ENCODE results near the gene ETS2.

The ETS2 gene

DNA sequence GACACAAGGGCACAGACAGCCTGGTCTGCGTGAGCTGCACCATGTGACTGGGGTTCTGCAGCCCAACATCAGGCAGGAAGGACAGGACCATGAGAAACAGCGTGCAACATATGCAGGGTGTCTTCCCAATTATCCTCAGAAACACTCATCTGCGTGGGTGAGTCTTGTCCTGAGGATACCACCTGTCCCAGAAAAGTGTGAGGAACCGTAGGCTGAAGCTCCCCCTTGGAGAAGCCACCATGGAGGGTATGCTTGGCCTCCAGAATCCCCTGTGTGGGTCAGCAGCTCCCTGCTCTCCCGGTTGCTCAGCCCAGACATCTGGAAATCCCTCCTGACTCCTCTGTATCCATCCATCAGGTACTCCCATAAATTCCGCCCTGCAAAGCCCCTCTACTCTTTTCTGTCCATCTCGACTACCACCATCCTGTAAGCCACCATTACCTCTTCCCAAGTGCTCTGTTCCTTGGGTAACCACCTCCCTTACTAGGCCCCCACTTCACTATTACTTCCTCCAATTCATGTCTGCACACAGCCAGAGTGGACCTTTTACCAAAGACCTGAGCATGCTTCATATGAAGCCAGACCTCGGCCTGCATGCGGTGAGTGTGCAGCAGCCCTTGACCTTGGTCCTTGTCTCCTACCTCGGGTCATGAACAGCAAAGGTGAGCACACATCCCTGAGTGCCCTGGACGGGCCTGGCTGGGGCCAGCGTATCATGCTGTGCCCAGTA, 33.0 kb downstream of the ETS2 start:
- TF ChIP-seq FOXM1 (IDR thresholded peaks at IDR 0.05; ENCODE audit: borderline replicate concordance) (no peak), SUZ12 (IDR thresholded peaks at IDR 0.05) (no peak)
- ChIA-PET CTCF (interaction anchor here (0.6 kb wide), 1 partner anchor 172 kb away, joined by 3 read pairs; no protein-coding TSS in a partner anchor), POLR2A (no interaction called here)
- DNase-seq (ENCODE audit: extremely low spot score) = no peak

DNA sequence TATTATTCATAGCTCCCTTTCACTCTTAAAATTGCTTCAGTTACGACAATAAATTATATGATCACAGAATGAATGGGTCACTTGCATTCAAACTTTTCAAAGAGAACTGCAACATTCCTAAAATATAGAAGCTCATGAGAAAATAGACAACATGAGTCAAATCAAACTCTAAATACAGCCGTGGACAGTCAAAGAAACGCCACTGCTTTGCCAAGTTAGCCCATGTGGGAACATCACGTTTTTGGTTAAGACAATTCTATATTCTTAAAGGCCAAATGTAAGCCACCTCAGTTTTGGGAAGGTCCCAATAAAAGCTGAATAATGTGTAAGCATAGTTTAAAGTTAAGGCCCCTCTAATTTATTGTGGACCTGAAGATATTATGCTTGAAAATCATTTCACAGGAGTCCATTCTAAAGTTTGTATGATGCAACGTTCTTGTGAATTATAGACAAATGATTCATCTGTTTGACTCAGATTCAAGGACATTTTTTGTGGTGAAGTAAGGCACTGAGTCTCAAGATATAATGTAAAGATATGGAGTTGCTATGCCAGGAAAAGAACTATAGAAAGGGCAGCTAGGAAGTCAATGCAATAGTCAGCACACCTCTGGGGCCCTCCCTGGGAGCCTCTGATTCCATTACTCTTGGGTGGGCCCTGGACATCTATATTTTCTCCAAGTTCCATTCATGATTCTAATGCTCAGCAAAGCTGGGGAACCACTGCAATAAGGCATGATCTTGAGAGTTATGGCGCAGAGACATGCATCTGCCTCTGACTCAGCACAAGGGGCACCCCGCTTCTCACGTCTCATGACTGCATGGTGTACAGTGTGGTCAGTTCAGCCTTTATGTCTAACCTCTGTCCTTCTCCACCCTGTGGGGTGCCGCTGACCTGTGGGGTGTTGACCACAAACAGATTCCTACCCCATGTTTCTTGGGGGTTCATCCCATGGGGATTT, 33.9 kb downstream of the ETS2 start:
- ChIA-PET CTCF (no interaction called here), POLR2A (no interaction called here)
- no peak for TF ChIP-seq FOXK2 (IDR thresholded peaks at IDR 0.05)
- no peak for TF ChIP-seq FOXA1 (IDR thresholded peaks at IDR 0.05)
- no peak for TF ChIP-seq LEF1 (IDR thresholded peaks at IDR 0.05; ENCODE audit: borderline replicate concordance)
- no peak for TF ChIP-seq CTBP1 (IDR thresholded peaks at IDR 0.05; ENCODE audit: borderline replicate concordance)
- TF ChIP-seq ELF4 (IDR thresholded peaks at IDR 0.05) = no peak
- TF ChIP-seq SP1 (IDR thresholded peaks at IDR 0.05) = no peak
- TF ChIP-seq FOXM1 (IDR thresholded peaks at IDR 0.05; ENCODE audit: borderline replicate concordance) = no peak
- no peak for DNase-seq (ENCODE audit: extremely low spot score)

DNA sequence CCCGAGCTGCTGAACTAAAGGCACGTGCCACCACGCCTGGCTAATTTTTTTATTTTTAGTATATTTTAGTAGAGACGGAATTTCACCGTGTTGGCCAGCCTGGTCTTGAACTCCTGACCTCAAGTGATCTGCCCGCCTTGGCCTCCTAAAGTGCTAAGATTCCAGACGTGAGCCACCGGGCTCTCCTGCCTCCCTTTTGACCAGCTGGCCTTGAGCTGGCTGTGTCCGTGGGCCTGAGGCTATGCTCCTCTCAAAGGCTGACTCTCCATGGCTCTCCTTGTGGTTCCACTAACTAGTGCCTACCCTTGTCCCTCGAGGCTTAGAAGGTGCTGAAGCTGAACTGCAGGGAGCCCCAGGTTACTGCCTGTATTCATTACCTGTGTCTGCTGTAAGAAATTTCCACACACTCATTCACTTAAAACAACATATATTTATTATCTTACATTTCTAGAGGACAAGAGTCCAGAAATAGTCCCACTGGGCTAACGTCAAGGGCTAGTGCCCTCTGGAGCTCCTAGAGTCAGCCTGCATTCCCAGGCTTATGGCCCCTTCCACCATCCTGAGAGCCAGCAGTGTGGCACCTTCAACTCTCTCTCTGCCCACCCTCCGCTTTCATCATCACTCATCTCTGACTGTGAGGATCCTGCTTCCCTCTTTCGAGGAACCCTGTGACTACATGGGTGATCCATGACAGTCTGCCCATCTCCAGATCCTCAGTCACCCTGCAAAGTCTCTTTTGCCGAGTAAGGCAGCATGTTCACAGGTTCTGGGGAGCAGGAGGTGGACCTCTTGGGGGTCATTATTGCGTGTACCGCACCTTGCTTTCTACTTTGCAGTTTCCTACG, 34.9 kb downstream of the ETS2 start:
- TF ChIP-seq TARDBP (IDR thresholded peaks at IDR 0.05) (no peak), SUZ12 (IDR thresholded peaks at IDR 0.05) (no peak), SP1 (IDR thresholded peaks at IDR 0.05) (no peak), ZNF384 (IDR thresholded peaks at IDR 0.05) (no peak), ELF4 (IDR thresholded peaks at IDR 0.05) (no peak), FOXA1 (IDR thresholded peaks at IDR 0.05) (no peak), FOXK2 (IDR thresholded peaks at IDR 0.05) (no peak), BHLHE40 (IDR thresholded peaks at IDR 0.05; ENCODE audit: borderline replicate concordance) (no peak), L3MBTL2 (conservative IDR thresholded peaks at IDR 0.05) (no peak)
- TF ChIP-seq, protein P1, sequence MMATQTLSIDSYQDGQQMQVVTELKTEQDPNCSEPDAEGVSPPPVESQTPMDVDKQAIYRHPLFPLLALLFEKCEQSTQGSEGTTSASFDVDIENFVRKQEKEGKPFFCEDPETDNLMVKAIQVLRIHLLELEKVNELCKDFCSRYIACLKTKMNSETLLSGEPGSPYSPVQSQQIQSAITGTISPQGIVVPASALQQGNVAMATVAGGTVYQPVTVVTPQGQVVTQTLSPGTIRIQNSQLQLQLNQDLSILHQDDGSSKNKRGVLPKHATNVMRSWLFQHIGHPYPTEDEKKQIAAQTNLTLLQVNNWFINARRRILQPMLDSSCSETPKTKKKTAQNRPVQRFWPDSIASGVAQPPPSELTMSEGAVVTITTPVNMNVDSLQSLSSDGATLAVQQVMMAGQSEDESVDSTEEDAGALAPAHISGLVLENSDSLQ (IDR thresholded peaks at IDR 0.05) = no peak
- DNase-seq (ENCODE audit: extremely low spot score) = no peak
- CTCF ChIA-PET = no interaction called here
- POLR2A ChIA-PET = no interaction called here

DNA sequence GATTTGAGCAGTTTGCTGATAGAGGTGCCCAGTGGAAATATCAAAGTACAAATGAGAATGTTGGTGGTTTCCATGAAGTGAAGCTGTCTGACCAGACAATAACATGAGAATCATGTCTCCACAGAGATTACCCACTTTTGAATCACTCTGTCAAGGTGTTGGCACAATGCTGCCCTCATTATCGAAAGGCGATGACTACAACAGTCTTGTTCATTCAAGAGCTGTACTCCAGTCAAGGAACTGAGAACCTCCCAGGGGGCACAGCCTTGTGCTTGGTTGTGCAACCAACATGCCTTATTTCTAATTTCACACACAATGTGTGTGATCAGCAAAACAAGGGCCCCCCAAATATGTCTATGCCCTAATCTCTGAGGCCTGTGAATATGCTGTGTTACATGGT, 35.7 kb downstream of the ETS2 start:
- TF ChIP-seq NFRKB (IDR thresholded peaks at IDR 0.05) = no peak
- TF ChIP-seq HDGF (IDR thresholded peaks at IDR 0.05; ENCODE audit: borderline replicate concordance) = no peak
- no peak for TF ChIP-seq SUZ12 (IDR thresholded peaks at IDR 0.05)
- no peak for TF ChIP-seq BHLHE40 (IDR thresholded peaks at IDR 0.05; ENCODE audit: borderline replicate concordance)
- no peak for TF ChIP-seq SP1 (IDR thresholded peaks at IDR 0.05)
- no peak for TF ChIP-seq TARDBP (IDR thresholded peaks at IDR 0.05)
- TF ChIP-seq, protein P1 (IDR thresholded peaks at IDR 0.05) = no peak
- TF ChIP-seq LEF1 (IDR thresholded peaks at IDR 0.05; ENCODE audit: borderline replicate concordance) = no peak
- TF ChIP-seq CTBP1 (IDR thresholded peaks at IDR 0.05; ENCODE audit: borderline replicate concordance) = no peak
- TF ChIP-seq FOXK2 (IDR thresholded peaks at IDR 0.05) = no peak
- TF ChIP-seq FOXA1 (IDR thresholded peaks at IDR 0.05) = no peak
- no peak for TF ChIP-seq ARNT (IDR thresholded peaks at IDR 0.05)
- DNase-seq (ENCODE audit: extremely low spot score) = no peak
- ChIA-PET POLR2A (no interaction called here), CTCF (no interaction called here)

DNA sequence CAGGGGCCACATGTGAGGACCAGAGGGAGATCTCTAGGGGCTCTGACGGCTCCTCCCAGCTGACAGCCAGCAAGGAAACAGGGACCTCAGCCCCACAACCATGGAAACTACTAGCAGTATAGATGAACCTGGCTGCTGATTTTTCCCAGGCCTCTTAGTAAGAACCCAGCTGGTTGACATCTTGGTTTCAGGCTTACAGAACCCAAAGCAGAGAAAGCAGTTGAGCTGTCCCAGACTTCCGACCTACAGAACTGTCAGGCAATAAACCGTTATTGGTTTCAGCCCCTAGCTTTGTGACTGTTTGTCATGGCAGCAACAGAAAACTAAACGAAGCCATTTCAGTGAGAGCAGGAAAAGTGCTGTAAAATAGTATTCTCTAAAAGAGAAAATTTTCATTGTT, 36.4 kb downstream of the ETS2 start:
- TF ChIP-seq FOXM1 (IDR thresholded peaks at IDR 0.05; ENCODE audit: borderline replicate concordance) = no peak
- no peak for TF ChIP-seq BHLHE40 (IDR thresholded peaks at IDR 0.05; ENCODE audit: borderline replicate concordance)
- no peak for TF ChIP-seq ZNF384 (IDR thresholded peaks at IDR 0.05)
- no peak for TF ChIP-seq L3MBTL2 (conservative IDR thresholded peaks at IDR 0.05)
- POLR2A ChIA-PET = no interaction called here

DNA sequence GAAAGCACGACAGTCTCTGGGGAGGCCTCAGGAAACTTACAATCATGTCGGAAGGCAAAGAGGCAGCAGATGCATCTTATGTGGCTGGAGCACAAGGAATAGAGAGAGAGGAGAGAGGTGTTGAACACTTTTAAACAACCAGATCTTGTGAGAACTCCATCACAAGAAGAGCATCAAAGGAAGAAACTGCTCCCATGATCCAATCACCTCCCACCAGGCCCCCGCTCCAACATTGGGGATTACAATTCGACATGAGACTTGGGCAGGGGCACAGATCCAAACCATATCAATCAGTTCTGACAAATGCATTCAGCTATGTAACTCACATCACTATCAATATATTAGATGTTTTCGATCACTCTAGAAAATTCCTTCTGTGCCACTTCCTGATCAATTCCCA, 37.6 kb downstream of the ETS2 start:
- ChIA-PET CTCF (no interaction called here), POLR2A (no interaction called here)
- no peak for DNase-seq (ENCODE audit: extremely low spot score)
- TF ChIP-seq NFRKB (IDR thresholded peaks at IDR 0.05) (no peak), ELF4 (IDR thresholded peaks at IDR 0.05) (no peak), HDGF (IDR thresholded peaks at IDR 0.05; ENCODE audit: borderline replicate concordance) (no peak), LEF1 (IDR thresholded peaks at IDR 0.05; ENCODE audit: borderline replicate concordance) (no peak)
- TF ChIP-seq, protein P1 (IDR thresholded peaks at IDR 0.05) = no peak

More for the DNA sequence above, 36.4 kb downstream of the ETS2 start:
- CTCF ChIA-PET = no interaction called here
- DNase-seq (ENCODE audit: extremely low spot score) = no peak

Measured in HEK293T (cell line).